HG02885 (cell line): ENCODE data around the gene MATN4.

Experiments used
- ATAC-seq: cut with Tn5 transposase; IDR thresholded peaks from one replicate; pipeline ENCODE4 v1.9.1; 2021; ENCODE audit warnings: mild to moderate bottlenecking; ENCODE audit not compliant: unreplicated experiment, poor library complexity

MATN4 gene

DNA sequence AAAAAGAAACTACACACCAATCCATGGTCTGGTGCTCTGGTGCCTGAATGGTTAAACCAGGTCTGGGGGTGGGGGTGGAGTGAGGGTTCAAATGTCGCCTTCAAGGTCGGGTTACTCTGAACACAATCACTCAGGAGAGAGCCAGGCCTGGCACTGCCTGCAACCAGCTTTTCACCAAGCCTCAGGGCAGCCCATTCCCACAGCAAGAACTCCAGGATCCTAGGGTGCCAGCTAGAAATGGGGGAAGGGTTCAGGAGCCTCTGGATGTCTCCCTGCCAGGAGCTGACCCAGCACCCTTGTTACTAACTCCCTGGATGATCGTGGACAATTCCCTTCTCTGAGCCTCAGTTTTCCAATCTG lies 33.5 kb upstream of the MATN4 start:
- ATAC-seq, result no peak

- no peak for ATAC-seq
These were observed 32.9 kb upstream of the MATN4 start for GRCh38 chr20:45340951-45341350.

GRCh38 chr20:45340236-45340847 lies 32.2 kb upstream of the MATN4 start:
- no peak for ATAC-seq

- no peak for ATAC-seq
These were observed 31.7 kb upstream of the MATN4 start for GRCh38 chr20:45339799-45340198.

DNA sequence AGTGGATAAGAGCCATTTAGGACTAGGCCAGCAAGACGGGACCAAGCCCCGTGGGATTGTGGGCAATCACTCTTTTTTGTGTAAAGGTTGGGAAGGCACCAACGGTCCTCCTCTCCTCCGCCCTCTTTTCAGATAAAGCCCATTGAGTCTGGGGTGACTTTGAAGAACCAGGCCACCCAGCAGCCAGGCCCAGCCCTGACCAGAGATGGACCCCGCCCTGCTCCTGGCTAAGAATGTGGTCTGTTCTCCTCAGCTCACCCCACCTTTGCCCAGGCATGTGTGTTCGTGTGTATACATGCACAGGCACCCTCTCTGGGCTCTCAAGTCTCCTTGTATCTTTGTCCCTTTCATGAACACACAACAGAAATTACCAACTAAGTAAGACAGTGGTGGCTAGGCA lies 31.0 kb upstream of the MATN4 start:
- ATAC-seq, result no peak

DNA sequence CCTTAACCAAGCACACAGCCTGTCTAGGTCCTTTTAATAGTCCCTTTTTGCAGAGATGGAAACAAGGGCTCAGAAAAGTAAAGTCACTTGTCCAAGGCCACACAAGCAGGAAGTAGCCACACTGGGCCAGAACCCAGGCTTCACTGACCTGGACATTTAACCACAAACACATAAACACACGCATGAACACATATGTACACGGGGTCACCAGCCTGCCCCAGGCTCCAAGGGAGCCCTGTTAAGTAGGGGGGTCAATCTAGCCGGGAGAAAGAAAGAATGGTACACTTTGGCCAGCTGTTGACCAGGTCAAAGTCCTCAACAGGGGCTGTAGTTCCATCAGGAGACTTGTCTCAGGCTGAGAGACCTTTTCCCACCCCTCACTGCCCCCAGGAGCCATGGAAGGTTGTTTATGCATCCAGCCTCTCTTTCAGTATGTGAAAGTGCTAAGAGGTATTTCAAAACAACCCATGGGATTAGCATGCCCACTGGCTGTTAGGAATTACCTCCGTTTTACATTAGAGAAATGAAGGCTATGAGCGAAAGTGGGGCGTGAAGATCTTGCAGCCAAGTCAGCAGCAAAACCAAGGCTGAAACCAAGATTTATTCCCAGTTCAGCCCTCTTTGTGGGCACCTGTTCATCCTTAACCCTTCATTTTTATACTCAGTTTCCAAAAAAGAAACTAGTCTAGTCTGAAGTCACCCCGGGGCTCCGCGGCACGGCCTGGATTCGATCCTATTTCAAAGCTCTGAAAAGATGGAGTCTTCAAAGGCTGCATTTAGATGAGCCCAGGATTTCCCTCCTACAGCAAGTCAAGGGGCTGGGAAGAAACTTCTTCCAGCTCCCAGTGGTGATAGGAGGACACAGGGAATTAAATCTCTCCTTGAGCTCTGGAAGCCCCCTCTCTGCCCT lies 30.3 kb upstream of the MATN4 start:
- ATAC-seq, result no peak

- no peak for ATAC-seq
These were observed 29.4 kb upstream of the MATN4 start for GRCh38 chr20:45337367-45338120.

GRCh38 chr20:45336530-45337366 lies 28.6 kb upstream of the MATN4 start:
- ATAC-seq, result no peak

GRCh38 chr20:45330476-45330875 lies 22.4 kb upstream of the MATN4 start:
- no peak for ATAC-seq

DNA sequence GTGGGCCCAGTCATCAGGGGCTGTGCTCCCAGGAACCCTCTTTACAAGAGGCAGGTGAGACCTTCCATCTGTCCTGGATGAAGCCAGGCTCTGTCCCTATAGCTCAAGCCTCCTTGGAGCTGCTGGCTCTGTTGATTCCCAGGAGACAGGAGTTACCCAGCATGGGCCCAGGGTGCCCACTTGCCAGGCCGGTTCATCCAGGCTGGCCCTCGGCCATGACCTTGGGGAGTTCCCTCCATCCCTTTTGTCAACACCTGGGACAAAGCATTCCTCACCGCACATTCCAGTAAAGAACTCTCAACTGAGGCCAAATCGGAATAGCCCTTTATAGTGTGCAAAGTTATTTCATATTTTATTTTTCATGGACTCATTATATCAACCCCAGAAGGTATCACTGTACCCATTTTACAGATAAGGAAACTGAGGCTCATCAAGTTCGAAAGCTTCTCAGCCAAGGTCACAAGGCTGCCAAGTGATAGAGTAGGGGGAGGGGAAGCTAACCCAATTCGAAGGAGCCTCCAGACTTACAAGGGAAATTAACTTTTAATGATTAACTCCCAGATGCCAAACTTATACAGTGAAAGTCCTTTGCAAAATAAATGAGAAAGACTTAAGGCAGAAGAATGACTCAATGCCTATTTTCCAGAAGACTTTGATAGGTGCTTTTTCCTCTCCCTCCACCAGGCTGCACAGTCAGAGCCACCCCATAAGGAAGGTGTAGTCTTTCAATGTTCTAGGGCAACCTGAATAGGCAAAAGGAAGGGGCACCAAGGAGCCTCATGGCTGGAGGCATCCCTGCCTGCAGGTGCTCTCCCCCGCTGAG lies 21.6 kb upstream of the MATN4 start:
- ATAC-seq, result no peak

- no peak for ATAC-seq
These were observed 20.4 kb upstream of the MATN4 start for GRCh38 chr20:45328451-45328850.

DNA sequence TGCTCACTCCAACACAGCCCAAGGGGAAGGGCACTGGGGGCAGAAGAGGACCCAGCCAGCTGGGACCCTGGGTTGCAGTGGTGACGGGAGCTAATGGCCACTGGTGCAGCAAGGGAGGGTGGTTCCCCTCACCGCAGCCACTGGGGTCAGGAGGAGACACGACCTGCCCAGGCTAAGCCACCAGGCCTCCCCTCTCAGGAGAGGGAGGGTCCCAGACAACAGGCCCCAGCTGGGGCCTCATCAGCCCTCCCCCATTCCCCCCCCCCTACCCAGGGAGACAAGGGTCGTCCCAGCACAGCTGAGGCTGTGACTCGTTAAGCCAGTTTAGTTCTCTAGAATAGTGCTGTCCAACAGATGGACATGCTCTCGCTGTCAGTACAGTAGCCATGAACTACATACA lies 17.3 kb upstream of the MATN4 start:
- ATAC-seq, result no peak

- no peak for ATAC-seq
These were observed 15.6 kb upstream of the MATN4 start for GRCh38 chr20:45323731-45324130.

DNA sequence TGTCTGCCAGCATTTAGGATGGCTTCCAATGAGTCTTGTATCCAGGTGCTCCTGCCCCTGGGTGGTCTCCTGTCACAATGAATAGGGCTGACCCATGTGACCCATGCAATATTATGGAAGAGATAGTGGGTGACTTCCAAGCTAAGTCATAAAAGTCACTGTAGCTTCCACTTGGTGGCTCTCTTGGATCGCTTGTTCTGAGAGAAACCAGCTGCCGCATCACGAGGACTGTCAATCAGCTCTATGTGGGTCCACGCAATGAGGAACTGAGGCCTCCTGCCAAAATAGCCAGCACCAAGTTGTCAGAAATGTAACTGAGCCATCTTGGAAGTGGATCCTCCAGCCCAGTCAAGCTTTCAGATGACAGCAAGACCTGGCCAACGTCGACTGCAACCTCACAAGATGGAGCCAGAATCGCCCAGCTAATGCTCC lies 14.9 kb upstream of the MATN4 start:
- ATAC-seq, result no peak

DNA sequence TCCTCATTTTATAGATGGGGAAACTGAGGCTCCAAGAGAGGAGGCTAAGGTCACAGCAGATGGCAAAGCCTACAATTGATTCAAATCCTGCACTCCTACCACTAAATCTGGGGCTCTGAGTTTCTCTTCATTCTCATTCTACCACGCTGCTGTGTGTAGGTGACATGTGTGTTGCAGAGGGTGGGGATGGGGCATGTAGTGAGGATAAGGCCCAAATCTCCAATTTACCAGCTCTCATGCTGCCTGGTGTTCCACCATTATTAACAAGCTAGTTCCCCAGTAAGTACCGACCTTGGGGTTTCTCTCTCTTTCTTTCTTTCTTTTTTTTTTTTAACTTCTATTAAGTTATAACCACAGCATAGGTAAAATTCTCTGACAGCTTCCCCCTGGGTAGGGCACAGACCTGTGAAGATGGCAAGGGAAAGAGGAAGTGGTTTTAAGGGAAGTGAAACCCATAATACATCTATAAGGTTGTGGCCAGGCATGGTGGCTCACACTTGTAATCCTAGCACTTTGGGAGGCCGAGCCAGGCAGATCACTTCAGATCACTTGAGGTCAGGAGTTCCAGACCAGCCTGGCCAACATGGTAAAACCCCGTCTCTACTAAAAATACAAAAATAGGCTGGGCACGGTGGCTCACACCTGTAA lies 13.0 kb upstream of the MATN4 start:
- no peak for ATAC-seq

DNA sequence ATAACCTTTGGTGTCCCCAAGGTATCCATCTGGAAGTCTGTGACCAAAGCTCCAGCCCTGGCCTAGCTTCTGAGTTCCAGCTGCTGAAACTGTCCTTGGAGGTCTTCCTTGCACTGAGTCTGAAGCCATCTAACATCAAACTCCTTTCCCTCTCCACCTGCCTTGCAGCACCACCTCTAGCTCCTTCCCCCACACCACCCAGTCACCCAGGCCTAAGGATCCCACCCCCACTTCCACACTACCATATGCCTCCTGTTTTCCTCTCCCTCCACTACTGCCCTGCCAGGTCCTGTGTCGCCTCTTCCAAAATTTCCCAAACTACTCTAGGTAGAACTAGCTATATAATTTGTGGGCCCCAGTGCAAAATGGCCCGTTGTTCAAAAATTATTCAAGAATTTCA lies 10.8 kb upstream of the MATN4 start:
- ATAC-seq, result no peak

- no peak for ATAC-seq
These were observed 10.4 kb upstream of the MATN4 start for GRCh38 chr20:45318386-45318939.

DNA sequence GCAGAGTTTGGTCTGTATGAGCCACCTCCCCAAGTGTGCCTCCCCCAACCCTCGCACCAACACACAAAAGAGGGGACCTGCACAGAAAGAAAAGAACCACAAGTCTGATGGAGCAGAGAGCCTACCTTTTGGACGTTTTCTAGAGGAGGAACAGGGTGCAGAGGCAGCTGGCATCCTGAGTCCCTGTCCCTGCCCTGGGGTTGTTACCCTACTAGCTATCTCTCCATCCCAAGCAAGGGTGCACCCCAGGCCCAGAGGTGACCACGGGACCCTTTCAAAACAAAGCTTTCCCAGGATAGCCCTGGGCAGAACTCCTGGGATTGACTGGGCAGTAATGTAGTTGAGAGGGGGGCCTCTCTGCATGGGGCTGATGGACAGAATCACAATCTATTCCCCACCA lies 9.7 kb upstream of the MATN4 start:
- ATAC-seq, result no peak
